Parathyroid adenoma (tissue), 2 donors: ENCODE measurements around the gene HRAS.
"Not testable (repeated sequence)": the region's sequence is repeated elsewhere in the genome, so short reads cannot be mapped to it uniquely, and the experiment has no call there.

Source experiments
- H2AFZ ChIP-seq: fragments of 300-600 bp; sonication (generic); one replicate; pipeline ENCODE4 v1.7.0; 2017; ENCODE audit warnings: antibody characterized with exemption, mild to moderate bottlenecking
- H3K27ac ChIP-seq: fragments of 300-600 bp; sonication (generic); one replicate; pipeline ENCODE4 v1.7.0; 2017
- H3K27me3 ChIP-seq: fragments of 300-600 bp; sonication (generic); one replicate; pipeline ENCODE4 v1.7.0; 2017; ENCODE audit warnings: low read length; ENCODE audit not compliant: control insufficient read depth, insufficient read depth
- H3K36me3 ChIP-seq: fragments of 300-600 bp; sonication (generic); one replicate; pipeline ENCODE4 v1.7.0; 2017; ENCODE audit warnings: low read length; ENCODE audit not compliant: control insufficient read depth, insufficient read depth
- H3K4me1 ChIP-seq: fragments of 300-600 bp; sonication (generic); one replicate; pipeline ENCODE4 v1.7.0; 2017; ENCODE audit warnings: control low read depth
- H3K4me2 ChIP-seq: fragments of 300-600 bp; sonication (generic); one replicate; pipeline ENCODE4 v1.7.0; 2017; ENCODE audit warnings: low read length
- H3K4me3 ChIP-seq: fragments of 300-600 bp; sonication (generic); one replicate; pipeline ENCODE4 v1.7.0; 2017; ENCODE audit warnings: low read depth, low read length
- H3K79me2 ChIP-seq: fragments of 300-600 bp; sonication (generic); one replicate; pipeline ENCODE4 v1.7.0; 2017; ENCODE audit warnings: control low read depth
- H3K9ac ChIP-seq: fragments of 300-600 bp; sonication (generic); one replicate; pipeline ENCODE4 v1.7.0; 2017; ENCODE audit warnings: mild to moderate bottlenecking
- H3K9me3 ChIP-seq: fragments of 300-600 bp; sonication (generic); one replicate; pipeline ENCODE4 v1.7.0; 2017; ENCODE audit warnings: low read length; ENCODE audit not compliant: control insufficient read depth
- TF ChIP-seq, protein P1 (sequence below): fragments of 300-600 bp; sonication (generic); IDR thresholded peaks from one replicate; pipeline ENCODE4 v1.7.0; 2017; ENCODE audit warnings: antibody characterized with exemption, mild to moderate bottlenecking
- donor health status: primary hyperparathyroidism.

HRAS gene

DNA sequence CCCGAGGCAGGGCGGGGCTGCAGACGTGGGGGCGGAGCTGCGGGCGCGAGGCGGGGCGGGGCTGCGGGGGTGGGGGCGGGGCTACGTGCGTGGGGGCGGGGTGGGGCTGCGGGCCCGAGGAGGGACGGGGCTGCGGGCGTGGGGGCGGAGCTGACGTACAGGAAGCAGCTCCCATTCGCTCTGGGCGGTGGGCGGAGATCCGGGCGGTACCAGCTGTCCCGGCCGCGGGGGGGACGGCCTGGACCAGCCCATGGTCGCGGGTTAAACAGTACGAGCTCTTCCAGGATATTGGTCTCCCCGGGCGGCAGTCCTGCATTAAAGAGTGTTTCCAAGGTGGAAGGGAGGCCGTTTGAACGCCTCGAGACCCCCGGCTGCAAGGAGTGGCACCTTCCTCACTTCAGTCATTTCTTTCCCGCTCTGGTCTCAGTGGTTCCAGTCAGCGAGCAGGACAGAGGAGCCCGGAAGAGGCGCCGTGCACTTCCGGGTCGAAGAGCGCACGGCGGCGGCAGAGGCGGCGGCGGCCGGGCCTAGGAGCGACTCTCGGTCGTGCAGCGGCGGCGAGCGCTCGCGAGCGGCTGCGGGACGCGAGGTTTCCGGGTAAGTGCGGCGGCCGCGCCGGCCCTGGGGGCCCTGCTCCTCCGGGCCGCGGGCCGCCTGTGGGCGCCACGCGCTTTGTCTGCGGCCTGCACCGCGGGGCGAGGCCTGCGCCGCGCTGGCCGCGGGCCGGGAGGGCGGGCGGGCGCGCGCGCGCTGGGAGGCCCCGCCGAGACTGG, 40.8 kb upstream of the HRAS start, which contains the start of gene PHRF1:
PHRF1 (plus strand) TSS at position 475 of the 773 bp plus-strand sequence. CDS start 5,043 bp downstream, outside the sequence.
- TF ChIP-seq, protein P1, sequence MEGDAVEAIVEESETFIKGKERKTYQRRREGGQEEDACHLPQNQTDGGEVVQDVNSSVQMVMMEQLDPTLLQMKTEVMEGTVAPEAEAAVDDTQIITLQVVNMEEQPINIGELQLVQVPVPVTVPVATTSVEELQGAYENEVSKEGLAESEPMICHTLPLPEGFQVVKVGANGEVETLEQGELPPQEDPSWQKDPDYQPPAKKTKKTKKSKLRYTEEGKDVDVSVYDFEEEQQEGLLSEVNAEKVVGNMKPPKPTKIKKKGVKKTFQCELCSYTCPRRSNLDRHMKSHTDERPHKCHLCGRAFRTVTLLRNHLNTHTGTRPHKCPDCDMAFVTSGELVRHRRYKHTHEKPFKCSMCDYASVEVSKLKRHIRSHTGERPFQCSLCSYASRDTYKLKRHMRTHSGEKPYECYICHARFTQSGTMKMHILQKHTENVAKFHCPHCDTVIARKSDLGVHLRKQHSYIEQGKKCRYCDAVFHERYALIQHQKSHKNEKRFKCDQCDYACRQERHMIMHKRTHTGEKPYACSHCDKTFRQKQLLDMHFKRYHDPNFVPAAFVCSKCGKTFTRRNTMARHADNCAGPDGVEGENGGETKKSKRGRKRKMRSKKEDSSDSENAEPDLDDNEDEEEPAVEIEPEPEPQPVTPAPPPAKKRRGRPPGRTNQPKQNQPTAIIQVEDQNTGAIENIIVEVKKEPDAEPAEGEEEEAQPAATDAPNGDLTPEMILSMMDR = no peak
- no peaks in the 10 kb centered on the region for H3K9me3 ChIP-seq
- peak within 1 kb of the TSS; percentile 68 for H3K4me3 ChIP-seq
- H3K4me2 ChIP-seq = peak within 1 kb of the TSS; percentile 93
- H3K36me3 ChIP-seq = no peaks in the 10 kb centered on the region
- H3K79me2 ChIP-seq = peaks cover 31% of the 10 kb centered on the region
- H3K4me1 ChIP-seq = peaks cover 5% of the 10 kb centered on the region
- peak within 1 kb of the TSS; percentile 82 for H2AFZ ChIP-seq
- no peak within 1 kb of the TSS for H3K9ac ChIP-seq
- H3K27ac ChIP-seq = peak within 1 kb of the TSS; percentile 80
- no peaks in the 10 kb centered on the region for H3K27me3 ChIP-seq

GRCh38 chr11:575313-575995, 40.1 kb upstream of the HRAS start:
- peak overlapping the region; percentile 78 for H3K4me2 ChIP-seq
- H3K4me3 ChIP-seq = peak overlapping the region; percentile 55
- peak overlapping the region; percentile 81 for H2AFZ ChIP-seq
- H3K9ac ChIP-seq = no peak overlapping the region
- H3K27me3 ChIP-seq = no peaks in the 10 kb centered on the region
- peak overlapping the region; percentile 39 for H3K27ac ChIP-seq
- TF ChIP-seq, protein P1 = no peak
- H3K9me3 ChIP-seq = no peaks in the 10 kb centered on the region
- peaks cover 28% of the 10 kb centered on the region for H3K79me2 ChIP-seq
- no peaks in the 10 kb centered on the region for H3K36me3 ChIP-seq
- H3K4me1 ChIP-seq = peaks cover 5% of the 10 kb centered on the region

GRCh38 chr11:574632-575312, 39.4 kb upstream of the HRAS start:
- no peak overlapping the region for H2AFZ ChIP-seq
- H3K79me2 ChIP-seq = peaks cover 21% of the 10 kb centered on the region
- H3K4me1 ChIP-seq = peaks cover 5% of the 10 kb centered on the region
- no peak overlapping the region for H3K9ac ChIP-seq
- H3K27ac ChIP-seq = no peak overlapping the region
- H3K4me2 ChIP-seq = peak overlapping the region; percentile 78
- TF ChIP-seq, protein P1 = no peak
- no peaks in the 10 kb centered on the region for H3K36me3 ChIP-seq
- H3K9me3 ChIP-seq = no peaks in the 10 kb centered on the region
- peak overlapping the region; percentile 55 for H3K4me3 ChIP-seq
- H3K27me3 ChIP-seq = no peaks in the 10 kb centered on the region

GRCh38 chr11:574031-574570, 38.7 kb upstream of the HRAS start:
- not testable (repeated sequence) for H3K27me3 ChIP-seq, H3K36me3 ChIP-seq, H3K9me3 ChIP-seq, H2AFZ ChIP-seq, H3K4me1 ChIP-seq, H3K4me3 ChIP-seq, H3K9ac ChIP-seq, H3K27ac ChIP-seq
- H3K79me2 ChIP-seq = peaks cover 14% of the 10 kb centered on the region
- H3K4me2 ChIP-seq = peak overlapping the region; percentile 37
